ENCODE data around the gene GTF2F2. TPM values are rescaled to one million over a fixed set of nuclear protein-coding genes. Genes with fewer than 3 reads are reported as not detected.

GTF2F2 gene
- total RNA-seq, 1 experiment from 2014 or later: 33.8 TPM

DNA sequence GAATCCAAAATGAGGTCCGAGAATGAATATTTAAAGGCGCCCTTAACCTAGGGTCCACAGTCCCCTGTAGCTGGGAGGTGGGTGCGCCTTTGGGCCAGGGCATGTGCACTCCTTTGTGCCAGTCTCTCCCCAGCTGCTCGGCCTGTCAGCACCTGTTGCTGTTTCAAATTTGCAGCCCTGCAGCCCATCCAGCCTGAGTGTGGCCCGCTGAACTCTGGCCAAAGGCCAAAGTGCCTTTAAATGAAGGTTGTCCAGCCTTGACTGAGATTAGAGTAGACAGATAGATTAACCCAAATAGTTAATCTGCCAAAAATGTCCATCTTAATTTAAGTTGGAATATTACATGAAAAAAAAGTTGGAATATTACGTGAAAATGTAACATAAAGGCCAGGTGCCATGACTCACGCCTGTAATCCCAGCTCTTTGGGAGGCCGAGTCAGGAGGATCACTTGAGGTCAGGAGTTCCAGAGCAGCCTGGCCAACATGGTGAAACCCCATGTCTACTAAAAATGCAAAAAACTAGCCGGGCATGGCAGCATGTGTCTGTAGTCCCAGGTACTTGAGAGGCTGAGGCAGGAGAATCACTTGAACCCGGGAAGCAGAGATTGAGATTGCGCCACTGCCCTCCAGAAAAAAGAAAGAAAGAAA, 195.3 kb downstream of the GTF2F2 start:
- ChIA-PET POLR2A (interaction anchor here (0.6 to 1.0 kb wide), 2 partner anchors 26 to 809 kb away, joined by 3 to 4 read pairs; partner anchors contain the start of gene TPT1), CTCF (no interaction called here)
- Mint-ChIP-seq H3K27me3 (ENCODE audit: low read depth) (no peaks in the 10 kb centered on the region), H3K9me3 (no peaks in the 10 kb centered on the region), H3K4me3 (no peak overlapping the region), H3K27ac (no peak overlapping the region), H3K36me3 (no peaks in the 10 kb centered on the region), H3K4me1 (peaks cover 13% of the 10 kb centered on the region)
- ATAC-seq (no peak), DNase-seq (ENCODE audit: low spot score) (no peak)
- TF ChIP-seq NFYB (CRISPR knock-in tag; conservative IDR thresholded peaks at IDR 0.05; ENCODE audit: low read depth) (no peak), ZNF317 (CRISPR knock-in tag; IDR thresholded peaks at IDR 0.05; ENCODE audit: borderline replicate concordance, low read depth) (no peak)
- TF ChIP-seq, protein P1, sequence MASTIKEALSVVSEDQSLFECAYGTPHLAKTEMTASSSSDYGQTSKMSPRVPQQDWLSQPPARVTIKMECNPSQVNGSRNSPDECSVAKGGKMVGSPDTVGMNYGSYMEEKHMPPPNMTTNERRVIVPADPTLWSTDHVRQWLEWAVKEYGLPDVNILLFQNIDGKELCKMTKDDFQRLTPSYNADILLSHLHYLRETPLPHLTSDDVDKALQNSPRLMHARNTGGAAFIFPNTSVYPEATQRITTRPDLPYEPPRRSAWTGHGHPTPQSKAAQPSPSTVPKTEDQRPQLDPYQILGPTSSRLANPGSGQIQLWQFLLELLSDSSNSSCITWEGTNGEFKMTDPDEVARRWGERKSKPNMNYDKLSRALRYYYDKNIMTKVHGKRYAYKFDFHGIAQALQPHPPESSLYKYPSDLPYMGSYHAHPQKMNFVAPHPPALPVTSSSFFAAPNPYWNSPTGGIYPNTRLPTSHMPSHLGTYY (CRISPR knock-in tag; IDR thresholded peaks at IDR 0.05): no peak

DNA sequence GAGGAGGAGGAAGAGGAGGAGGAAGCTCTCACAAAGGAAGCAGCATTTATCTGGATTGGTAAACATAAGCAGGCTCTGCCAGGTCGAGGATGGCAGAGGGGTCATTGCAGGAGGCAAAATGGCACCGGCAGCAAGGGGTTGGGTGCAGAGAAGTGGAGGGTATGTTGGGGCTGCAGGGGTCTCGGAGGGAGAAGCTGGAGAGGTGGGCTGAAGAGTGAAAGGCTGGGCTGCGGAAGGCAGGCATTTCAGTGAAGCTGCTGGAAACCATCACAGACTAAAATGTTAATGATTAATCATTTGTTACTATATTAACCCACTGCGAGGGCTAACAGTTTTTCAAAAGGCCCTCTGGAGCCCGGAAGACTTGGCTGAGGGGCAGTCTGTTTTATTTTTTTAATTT, 196.0 kb downstream of the GTF2F2 start:
- no peaks in the 10 kb centered on the region for H3K36me3 Mint-ChIP-seq
- no peaks in the 10 kb centered on the region for H3K9me3 Mint-ChIP-seq
- H3K27me3 Mint-ChIP-seq (ENCODE audit: low read depth): no peaks in the 10 kb centered on the region
- TF ChIP-seq FOXK1 (CRISPR knock-in tag; IDR thresholded peaks at IDR 0.05) (no peak), ZNF317 (CRISPR knock-in tag; IDR thresholded peaks at IDR 0.05; ENCODE audit: borderline replicate concordance, low read depth) (no peak), GABPB1 (CRISPR knock-in tag; IDR thresholded peaks at IDR 0.05) (no peak), TEAD4 (CRISPR knock-in tag; IDR thresholded peaks at IDR 0.05) (no peak), EMX1 (CRISPR knock-in tag; IDR thresholded peaks at IDR 0.05) (no peak), SMAD3 (CRISPR knock-in tag; IDR thresholded peaks at IDR 0.05; ENCODE audit: borderline replicate concordance) (no peak), SOX15 (CRISPR knock-in tag; IDR thresholded peaks at IDR 0.05) (no peak), RELA (CRISPR knock-in tag; IDR thresholded peaks at IDR 0.05; ENCODE audit: borderline replicate concordance) (no peak), CBFB (CRISPR knock-in tag; IDR thresholded peaks at IDR 0.05; ENCODE audit: low read depth) (no peak), ZNF232 (CRISPR knock-in tag; IDR thresholded peaks at IDR 0.05) (no peak), TEAD1 (CRISPR knock-in tag; IDR thresholded peaks at IDR 0.05) (no peak), NFYB (CRISPR knock-in tag; conservative IDR thresholded peaks at IDR 0.05; ENCODE audit: low read depth) (no peak)
- TF ChIP-seq, protein P2, sequence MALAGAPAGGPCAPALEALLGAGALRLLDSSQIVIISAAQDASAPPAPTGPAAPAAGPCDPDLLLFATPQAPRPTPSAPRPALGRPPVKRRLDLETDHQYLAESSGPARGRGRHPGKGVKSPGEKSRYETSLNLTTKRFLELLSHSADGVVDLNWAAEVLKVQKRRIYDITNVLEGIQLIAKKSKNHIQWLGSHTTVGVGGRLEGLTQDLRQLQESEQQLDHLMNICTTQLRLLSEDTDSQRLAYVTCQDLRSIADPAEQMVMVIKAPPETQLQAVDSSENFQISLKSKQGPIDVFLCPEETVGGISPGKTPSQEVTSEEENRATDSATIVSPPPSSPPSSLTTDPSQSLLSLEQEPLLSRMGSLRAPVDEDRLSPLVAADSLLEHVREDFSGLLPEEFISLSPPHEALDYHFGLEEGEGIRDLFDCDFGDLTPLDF (CRISPR knock-in tag; IDR thresholded peaks at IDR 0.05): no peak
- TF ChIP-seq, protein P3, sequence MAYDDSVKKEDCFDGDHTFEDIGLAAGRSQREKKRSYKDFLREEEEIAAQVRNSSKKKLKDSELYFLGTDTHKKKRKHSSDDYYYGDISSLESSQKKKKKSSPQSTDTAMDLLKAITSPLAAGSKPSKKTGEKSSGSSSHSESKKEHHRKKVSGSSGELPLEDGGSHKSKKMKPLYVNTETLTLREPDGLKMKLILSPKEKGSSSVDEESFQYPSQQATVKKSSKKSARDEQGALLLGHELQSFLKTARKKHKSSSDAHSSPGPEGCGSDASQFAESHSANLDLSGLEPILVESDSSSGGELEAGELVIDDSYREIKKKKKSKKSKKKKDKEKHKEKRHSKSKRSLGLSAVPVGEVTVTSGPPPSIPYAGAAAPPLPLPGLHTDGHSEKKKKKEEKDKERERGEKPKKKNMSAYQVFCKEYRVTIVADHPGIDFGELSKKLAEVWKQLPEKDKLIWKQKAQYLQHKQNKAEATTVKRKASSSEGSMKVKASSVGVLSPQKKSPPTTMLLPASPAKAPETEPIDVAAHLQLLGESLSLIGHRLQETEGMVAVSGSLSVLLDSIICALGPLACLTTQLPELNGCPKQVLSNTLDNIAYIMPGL (CRISPR knock-in tag; IDR thresholded peaks at IDR 0.05): no peak
- TF ChIP-seq, protein P4, sequence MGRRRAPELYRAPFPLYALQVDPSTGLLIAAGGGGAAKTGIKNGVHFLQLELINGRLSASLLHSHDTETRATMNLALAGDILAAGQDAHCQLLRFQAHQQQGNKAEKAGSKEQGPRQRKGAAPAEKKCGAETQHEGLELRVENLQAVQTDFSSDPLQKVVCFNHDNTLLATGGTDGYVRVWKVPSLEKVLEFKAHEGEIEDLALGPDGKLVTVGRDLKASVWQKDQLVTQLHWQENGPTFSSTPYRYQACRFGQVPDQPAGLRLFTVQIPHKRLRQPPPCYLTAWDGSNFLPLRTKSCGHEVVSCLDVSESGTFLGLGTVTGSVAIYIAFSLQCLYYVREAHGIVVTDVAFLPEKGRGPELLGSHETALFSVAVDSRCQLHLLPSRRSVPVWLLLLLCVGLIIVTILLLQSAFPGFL (CRISPR knock-in tag; IDR thresholded peaks at IDR 0.05; ENCODE audit: borderline replicate concordance): no peak
- TF ChIP-seq, protein P5, sequence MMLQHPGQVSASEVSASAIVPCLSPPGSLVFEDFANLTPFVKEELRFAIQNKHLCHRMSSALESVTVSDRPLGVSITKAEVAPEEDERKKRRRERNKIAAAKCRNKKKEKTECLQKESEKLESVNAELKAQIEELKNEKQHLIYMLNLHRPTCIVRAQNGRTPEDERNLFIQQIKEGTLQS (CRISPR knock-in tag; conservative IDR thresholded peaks at IDR 0.05): no peak
- TF ChIP-seq, protein P6, sequence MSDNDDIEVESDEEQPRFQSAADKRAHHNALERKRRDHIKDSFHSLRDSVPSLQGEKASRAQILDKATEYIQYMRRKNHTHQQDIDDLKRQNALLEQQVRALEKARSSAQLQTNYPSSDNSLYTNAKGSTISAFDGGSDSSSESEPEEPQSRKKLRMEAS (CRISPR knock-in tag; IDR thresholded peaks at IDR 0.05): no peak
- TF ChIP-seq, protein P7, sequence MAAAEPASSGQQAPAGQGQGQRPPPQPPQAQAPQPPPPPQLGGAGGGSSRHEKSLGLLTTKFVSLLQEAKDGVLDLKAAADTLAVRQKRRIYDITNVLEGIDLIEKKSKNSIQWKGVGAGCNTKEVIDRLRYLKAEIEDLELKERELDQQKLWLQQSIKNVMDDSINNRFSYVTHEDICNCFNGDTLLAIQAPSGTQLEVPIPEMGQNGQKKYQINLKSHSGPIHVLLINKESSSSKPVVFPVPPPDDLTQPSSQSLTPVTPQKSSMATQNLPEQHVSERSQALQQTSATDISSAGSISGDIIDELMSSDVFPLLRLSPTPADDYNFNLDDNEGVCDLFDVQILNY (CRISPR knock-in tag; IDR thresholded peaks at IDR 0.05): no peak
- TF ChIP-seq, protein P8, sequence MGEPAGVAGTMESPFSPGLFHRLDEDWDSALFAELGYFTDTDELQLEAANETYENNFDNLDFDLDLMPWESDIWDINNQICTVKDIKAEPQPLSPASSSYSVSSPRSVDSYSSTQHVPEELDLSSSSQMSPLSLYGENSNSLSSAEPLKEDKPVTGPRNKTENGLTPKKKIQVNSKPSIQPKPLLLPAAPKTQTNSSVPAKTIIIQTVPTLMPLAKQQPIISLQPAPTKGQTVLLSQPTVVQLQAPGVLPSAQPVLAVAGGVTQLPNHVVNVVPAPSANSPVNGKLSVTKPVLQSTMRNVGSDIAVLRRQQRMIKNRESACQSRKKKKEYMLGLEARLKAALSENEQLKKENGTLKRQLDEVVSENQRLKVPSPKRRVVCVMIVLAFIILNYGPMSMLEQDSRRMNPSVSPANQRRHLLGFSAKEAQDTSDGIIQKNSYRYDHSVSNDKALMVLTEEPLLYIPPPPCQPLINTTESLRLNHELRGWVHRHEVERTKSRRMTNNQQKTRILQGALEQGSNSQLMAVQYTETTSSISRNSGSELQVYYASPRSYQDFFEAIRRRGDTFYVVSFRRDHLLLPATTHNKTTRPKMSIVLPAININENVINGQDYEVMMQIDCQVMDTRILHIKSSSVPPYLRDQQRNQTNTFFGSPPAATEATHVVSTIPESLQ (CRISPR knock-in tag; IDR thresholded peaks at IDR 0.05): no peak
- TF ChIP-seq, protein P9, sequence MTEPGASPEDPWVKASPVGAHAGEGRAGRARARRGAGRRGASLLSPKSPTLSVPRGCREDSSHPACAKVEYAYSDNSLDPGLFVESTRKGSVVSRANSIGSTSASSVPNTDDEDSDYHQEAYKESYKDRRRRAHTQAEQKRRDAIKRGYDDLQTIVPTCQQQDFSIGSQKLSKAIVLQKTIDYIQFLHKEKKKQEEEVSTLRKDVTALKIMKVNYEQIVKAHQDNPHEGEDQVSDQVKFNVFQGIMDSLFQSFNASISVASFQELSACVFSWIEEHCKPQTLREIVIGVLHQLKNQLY (CRISPR knock-in tag; IDR thresholded peaks at IDR 0.05): no peak
- H3K27ac Mint-ChIP-seq: no peak overlapping the region
- POLR2A ChIA-PET: interaction anchor here (0.6 kb wide), 1 partner anchor 808 kb away, joined by 3 read pairs; no protein-coding TSS in a partner anchor
- ATAC-seq: no peak
- H3K4me1 Mint-ChIP-seq: peaks cover 8% of the 10 kb centered on the region
- CTCF ChIA-PET: no interaction called here
- no peak for DNase-seq (ENCODE audit: low spot score)
- no peak overlapping the region for H3K4me3 Mint-ChIP-seq

Measured in WTC11 (cell line).